ENCODE results near the gene HINFP. TPM values are rescaled to one million over a fixed set of nuclear protein-coding genes. Genes with fewer than 3 reads are reported as not detected.

The HINFP gene
- total and polyA plus RNA-seq, 2 of the 8 experiments (the other 6 are each of a cell fraction or from before 2014, with no cell fraction given) = 35.0 to 37.3 TPM

DNA sequence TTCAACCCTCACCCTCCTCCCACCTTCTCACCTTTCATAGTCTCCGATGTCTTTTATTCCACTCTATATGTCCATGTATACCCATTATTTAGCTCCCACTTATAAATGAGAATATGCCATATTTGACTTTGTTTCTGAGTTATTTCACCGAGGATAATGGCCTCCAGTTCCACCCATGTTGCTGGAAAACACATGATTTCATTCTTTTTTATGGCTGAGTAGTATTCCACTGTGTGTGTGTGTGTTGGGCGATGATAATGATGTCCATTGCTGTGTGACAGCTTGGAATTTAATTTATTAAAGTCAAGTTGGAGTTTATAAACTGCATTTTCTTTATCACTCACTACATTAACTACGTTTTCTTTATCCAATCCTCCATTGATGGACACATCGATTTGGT, 3.2 kb upstream of the HINFP start:
- FAIRE-seq = no peak
- POLR2A ChIA-PET (ENCODE audit: partially characterized antibody) = interaction anchor here (0.8 to 4.9 kb wide), 5 partner anchors 10 to 25 kb away, joined by 3 to 42 read pairs (median 9); partner anchors contain the start of genes C2CD2L and DPAGT1
- WGBS, 2 experiments (ENCODE audit: extremely low coverage in 1 of 2, insufficient coverage in 1 of 2, insufficient read length in 1 of 2, insufficient replicate concordance in 2 of 2, low coverage in 1 of 2, low lambda C conversion rate in 2 of 2, missing lambda C conversion rate in 1 of 2) = 88% methylated on average over 5 of the region's 5 CpGs; no CpG with 5 or more reads in 1 of the 2 experiments

More for the DNA sequence above, 3.2 kb upstream of the HINFP start:
- Histone ChIP-seq H3K4ac (replicated peaks; ENCODE audit: insufficient read length, low read depth, low read length) (no peak overlapping the region), H2BK20ac (ENCODE audit: low read length) (no peak overlapping the region), H3K36me3 (ENCODE audit: control insufficient read depth in 2 of 4, insufficient read depth in 4 of 4, low read length in 3 of 4) (no peaks in the 10 kb centered on the region; a peak in 1 of 8 replicates), H3K79me2 (ENCODE audit: control insufficient read depth in 1 of 2, insufficient read depth in 2 of 2, low read length in 2 of 2) (peaks cover 7 to 17% of the 10 kb centered on the region in 2 experiments), H3K27me3 (replicated peaks in 1 of 4; ENCODE audit: control insufficient read depth in 3 of 4, extremely low read depth in 1 of 4, insufficient read depth in 3 of 4, low read length in 3 of 4) (no peaks in the 10 kb centered on the region), H3K56ac (replicated peaks; ENCODE audit: insufficient read length, low read depth, low read length) (no peak overlapping the region), H2AFZ (ENCODE audit: low read length) (no peak overlapping the region), H2BK5ac (ENCODE audit: low read depth, low read length) (no peak overlapping the region), H3K4me1 (replicated peaks in 1 of 4; ENCODE audit: control insufficient read depth in 3 of 4, insufficient read depth in 4 of 4, low read length in 3 of 4) (peaks cover 4 to 10% (median 6%) of the 10 kb centered on the region in 4 experiments; a peak in 6 of 7 replicates), H4K20me1 (replicated peaks in 1 of 2; ENCODE audit: control insufficient read depth in 1 of 2, insufficient read depth in 2 of 2, low read length in 2 of 2) (peaks cover 0 to 4% of the 10 kb centered on the region in 2 experiments), H3K4me2 (ENCODE audit: insufficient read depth in 1 of 2, low read depth in 2 of 2, low read length in 2 of 2) (no peak overlapping the region), H3K23me2 (ENCODE audit: low read depth, low read length) (peaks cover 5% of the 10 kb centered on the region; the same call in 1 of the 2 replicates), H3K18ac (ENCODE audit: extremely low read depth, low read length) (no peak overlapping the region), H3K79me1 (ENCODE audit: low read depth, low read length) (peaks cover 7% of the 10 kb centered on the region; the same call in 1 of the 2 replicates), H3K9ac (replicated peaks in 1 of 4; ENCODE audit: extremely low read depth in 1 of 4, low read depth in 3 of 4, low read length in 3 of 4) (no peak overlapping the region), H3K23ac (ENCODE audit: insufficient read length) (no peak overlapping the region), H3K4me3 (ENCODE audit: extremely low read depth in 1 of 4, insufficient read depth in 2 of 4, low read depth in 3 of 4, low read length in 4 of 4) (no peak overlapping the region), H4K91ac (replicated peaks; ENCODE audit: insufficient read length, low read length) (no peak overlapping the region), H3K9me3 (ENCODE audit: insufficient read depth in 2 of 2, low read depth in 1 of 2, low read length in 1 of 2) (no peaks in the 10 kb centered on the region), H3K14ac (ENCODE audit: insufficient read length) (no peak overlapping the region), H2AK5ac (ENCODE audit: low read depth, low read length) (no peak overlapping the region), H2BK15ac (ENCODE audit: low read length) (no peak overlapping the region), H4K5ac (ENCODE audit: insufficient read length, low read depth, low read length) (no peak overlapping the region), H4K8ac (ENCODE audit: extremely low read depth, insufficient read depth, low read length) (no peak overlapping the region), H3K27ac (ENCODE audit: low read depth, low read length) (no peak overlapping the region), H2BK120ac (replicated peaks; ENCODE audit: low read depth, low read length) (no peak overlapping the region), H2BK12ac (ENCODE audit: low read depth, low read length) (no peak overlapping the region)
- no peak for TF ChIP-seq POLR2AphosphoS5 (IDR thresholded peaks at IDR 0.05; ENCODE audit: low read depth, low read length)
- TF ChIP-seq GTF2F1 (IDR thresholded peaks at IDR 0.05; ENCODE audit: borderline replicate concordance, low read depth, low read length) = no peak
- TF ChIP-seq CHD2 (IDR thresholded peaks at IDR 0.05; ENCODE audit: low read length) = no peak
- no peak for TF ChIP-seq TAF7 (optimal IDR thresholded peaks at IDR 0.05; ENCODE audit: borderline replicate concordance, low read depth, low read length)
- no peak for TF ChIP-seq HDAC6 (IDR thresholded peaks at IDR 0.05; ENCODE audit: low read depth, low read length)
- TF ChIP-seq, protein P1, sequence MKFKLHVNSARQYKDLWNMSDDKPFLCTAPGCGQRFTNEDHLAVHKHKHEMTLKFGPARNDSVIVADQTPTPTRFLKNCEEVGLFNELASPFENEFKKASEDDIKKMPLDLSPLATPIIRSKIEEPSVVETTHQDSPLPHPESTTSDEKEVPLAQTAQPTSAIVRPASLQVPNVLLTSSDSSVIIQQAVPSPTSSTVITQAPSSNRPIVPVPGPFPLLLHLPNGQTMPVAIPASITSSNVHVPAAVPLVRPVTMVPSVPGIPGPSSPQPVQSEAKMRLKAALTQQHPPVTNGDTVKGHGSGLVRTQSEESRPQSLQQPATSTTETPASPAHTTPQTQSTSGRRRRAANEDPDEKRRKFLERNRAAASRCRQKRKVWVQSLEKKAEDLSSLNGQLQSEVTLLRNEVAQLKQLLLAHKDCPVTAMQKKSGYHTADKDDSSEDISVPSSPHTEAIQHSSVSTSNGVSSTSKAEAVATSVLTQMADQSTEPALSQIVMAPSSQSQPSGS (IDR thresholded peaks at IDR 0.05; ENCODE audit: low read length) = no peak
- no peak for TF ChIP-seq FOSL1 (IDR thresholded peaks at IDR 0.05; ENCODE audit: insufficient read depth, low read depth, low read length)
- TF ChIP-seq MAFK (IDR thresholded peaks at IDR 0.05; ENCODE audit: low read depth, low read length) = no peak
- TF ChIP-seq TAF1 (IDR thresholded peaks at IDR 0.05; ENCODE audit: low read depth, low read length) = no peak
- no peak for TF ChIP-seq CBX5 (IDR thresholded peaks at IDR 0.05; ENCODE audit: low read depth, low read length)
- no peak for TF ChIP-seq EZH2 (IDR thresholded peaks at IDR 0.05; ENCODE audit: low read depth, low read length, severe bottlenecking)
- no peak for TF ChIP-seq SP4 (IDR thresholded peaks at IDR 0.05; ENCODE audit: low read length)
- no peak for DNase-seq (ENCODE audit: low read depth in 1 of 2, low spot score in 2 of 2)
- CTCF ChIA-PET (ENCODE audit: partially characterized antibody) = interaction anchor here (0.7 to 4.9 kb wide), 5 partner anchors 10 to 51 kb away, joined by 3 to 26 read pairs (median 4); partner anchors contain the start of genes C2CD2L and NLRX1

Measured in H1 (cell line).